Fibroblast of pulmonary artery (primary cell): Measurements from ENCODE around the gene RNF133.
"Not testable (repeated sequence)": the region's sequence is repeated elsewhere in the genome, so short reads cannot be mapped to it uniquely, and the experiment has no call there.

Experiments used
- DNase-seq: peaks from one replicate; pipeline ENCODE4 v3.0.0-alpha.2; 2010; ENCODE audit warnings: low read depth
- H3K4me3 ChIP-seq: replicated peaks from 2 replicates; pipeline ENCODE4 v1.5.1; 2011; ENCODE audit warnings: low read depth, mild to moderate bottlenecking, control low read depth, low read length, moderate library complexity
- CTCF ChIP-seq: IDR thresholded peaks from 2 replicates; pipeline ENCODE4 v1.5.1; 2011; ENCODE audit warnings: mild to moderate bottlenecking, control low read depth, low read length, inconsistent platforms; ENCODE audit errors: missing control alignments

RNF133 gene

GRCh38 chr7:122691569-122692235 lies 7.2 kb downstream of the RNF133 start:
- no peak for DNase-seq
- H3K4me3 ChIP-seq: no peak overlapping the region
- TF ChIP-seq CTCF: no peak

GRCh38 chr7:122689346-122690109 lies 9.4 kb downstream of the RNF133 start:
- no peak for TF ChIP-seq CTCF
- H3K4me3 ChIP-seq: no peak overlapping the region
- DNase-seq: no peak

GRCh38 chr7:122688400-122688998 lies 10.4 kb downstream of the RNF133 start:
- DNase-seq: no peak
- no peak overlapping the region for H3K4me3 ChIP-seq
- no peak for TF ChIP-seq CTCF

GRCh38 chr7:122686360-122686878 lies 12.5 kb downstream of the RNF133 start:
- no peak for TF ChIP-seq CTCF
- H3K4me3 ChIP-seq: no peak overlapping the region
- no peak for DNase-seq

- TF ChIP-seq CTCF: no peak
- no peak overlapping the region for H3K4me3 ChIP-seq
- DNase-seq: no peak
Measured at GRCh38 chr7:122684504-122684903, 14.4 kb downstream of the RNF133 start.

- no peak for DNase-seq
- no peak overlapping the region for H3K4me3 ChIP-seq
- TF ChIP-seq CTCF: no peak
Measured at GRCh38 chr7:122682815-122683550, 15.9 kb downstream of the RNF133 start.

- not testable (repeated sequence) for H3K4me3 ChIP-seq, DNase-seq
Measured at GRCh38 chr7:122681186-122681585, 17.7 kb downstream of the RNF133 start.
